Measurements from ENCODE around the gene CERCAM.

The CERCAM gene

DNA sequence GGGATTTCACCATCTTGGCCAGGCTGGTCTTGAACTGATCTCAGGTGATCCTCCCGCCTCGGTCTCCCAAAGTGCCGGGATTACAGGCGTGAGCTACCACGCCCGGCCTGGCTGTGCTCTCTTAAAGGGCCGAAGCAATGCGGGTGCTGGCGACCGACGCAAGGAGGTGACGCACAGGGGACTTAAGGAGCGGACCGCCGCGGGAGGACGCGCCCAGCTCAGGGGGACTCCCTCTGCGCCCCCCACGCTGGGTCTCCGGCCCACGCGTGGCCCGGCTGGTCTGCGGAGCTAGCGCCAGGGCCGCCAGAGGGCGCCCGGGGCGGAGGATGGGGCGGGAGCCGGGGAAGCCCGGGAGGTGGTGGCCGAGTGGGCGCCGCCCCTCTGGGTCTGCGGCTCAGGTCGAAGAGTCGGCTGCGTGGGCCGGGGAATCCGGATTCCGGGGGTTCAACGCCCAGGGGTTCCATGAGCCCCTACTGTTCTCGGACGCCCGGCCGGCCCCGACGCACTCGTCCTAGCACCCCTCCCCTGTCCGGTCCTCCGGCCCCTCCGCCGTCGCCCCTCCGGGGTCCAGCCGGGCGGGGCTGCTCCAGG, 502 bp upstream of the CERCAM start (continued):
- TF ChIP-seq, protein P1, sequence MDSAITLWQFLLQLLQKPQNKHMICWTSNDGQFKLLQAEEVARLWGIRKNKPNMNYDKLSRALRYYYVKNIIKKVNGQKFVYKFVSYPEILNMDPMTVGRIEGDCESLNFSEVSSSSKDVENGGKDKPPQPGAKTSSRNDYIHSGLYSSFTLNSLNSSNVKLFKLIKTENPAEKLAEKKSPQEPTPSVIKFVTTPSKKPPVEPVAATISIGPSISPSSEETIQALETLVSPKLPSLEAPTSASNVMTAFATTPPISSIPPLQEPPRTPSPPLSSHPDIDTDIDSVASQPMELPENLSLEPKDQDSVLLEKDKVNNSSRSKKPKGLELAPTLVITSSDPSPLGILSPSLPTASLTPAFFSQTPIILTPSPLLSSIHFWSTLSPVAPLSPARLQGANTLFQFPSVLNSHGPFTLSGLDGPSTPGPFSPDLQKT (IDR thresholded peaks at IDR 0.05; ENCODE audit: borderline replicate concordance, low read depth, low read length) = no peak
- peak; percentile 75 for TF ChIP-seq KLF1 (tag by site-specific recombination; IDR thresholded peaks at IDR 0.05)
- TF ChIP-seq ZNF174 (tag by site-specific recombination; IDR thresholded peaks at IDR 0.05) = no peak
- TF ChIP-seq ZNF791 (tag by site-specific recombination; IDR thresholded peaks at IDR 0.05) = no peak
- TF ChIP-seq, protein P2, sequence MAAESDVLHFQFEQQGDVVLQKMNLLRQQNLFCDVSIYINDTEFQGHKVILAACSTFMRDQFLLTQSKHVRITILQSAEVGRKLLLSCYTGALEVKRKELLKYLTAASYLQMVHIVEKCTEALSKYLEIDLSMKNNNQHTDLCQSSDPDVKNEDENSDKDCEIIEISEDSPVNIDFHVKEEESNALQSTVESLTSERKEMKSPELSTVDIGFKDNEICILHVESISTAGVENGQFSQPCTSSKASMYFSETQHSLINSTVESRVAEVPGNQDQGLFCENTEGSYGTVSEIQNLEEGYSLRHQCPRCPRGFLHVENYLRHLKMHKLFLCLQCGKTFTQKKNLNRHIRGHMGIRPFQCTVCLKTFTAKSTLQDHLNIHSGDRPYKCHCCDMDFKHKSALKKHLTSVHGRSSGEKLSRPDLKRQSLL (tag by site-specific recombination; IDR thresholded peaks at IDR 0.05) = no peak
- TF ChIP-seq ZNF473 (tag by site-specific recombination; IDR thresholded peaks at IDR 0.05) = no peak
- TF ChIP-seq ZNF670 (tag by site-specific recombination; IDR thresholded peaks at IDR 0.05; ENCODE audit: low read depth) = no peak
- TF ChIP-seq, protein P3, sequence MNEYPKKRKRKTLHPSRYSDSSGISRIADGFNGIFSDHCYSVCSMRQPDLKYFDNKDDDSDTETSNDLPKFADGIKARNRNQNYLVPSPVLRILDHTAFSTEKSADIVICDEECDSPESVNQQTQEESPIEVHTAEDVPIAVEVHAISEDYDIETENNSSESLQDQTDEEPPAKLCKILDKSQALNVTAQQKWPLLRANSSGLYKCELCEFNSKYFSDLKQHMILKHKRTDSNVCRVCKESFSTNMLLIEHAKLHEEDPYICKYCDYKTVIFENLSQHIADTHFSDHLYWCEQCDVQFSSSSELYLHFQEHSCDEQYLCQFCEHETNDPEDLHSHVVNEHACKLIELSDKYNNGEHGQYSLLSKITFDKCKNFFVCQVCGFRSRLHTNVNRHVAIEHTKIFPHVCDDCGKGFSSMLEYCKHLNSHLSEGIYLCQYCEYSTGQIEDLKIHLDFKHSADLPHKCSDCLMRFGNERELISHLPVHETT (tag by site-specific recombination; IDR thresholded peaks at IDR 0.05) = 0 out of 2 replicates have a peak, but pooled peaks have one; percentile 17
- TF ChIP-seq ZFP37 (tag by site-specific recombination; IDR thresholded peaks at IDR 0.05) = no peak
- TF ChIP-seq SCRT2 (tag by site-specific recombination; IDR thresholded peaks at IDR 0.05) = no peak
- TF ChIP-seq ZNF768 (tag by site-specific recombination; IDR thresholded peaks at IDR 0.05) = no peak
- TF ChIP-seq, protein P4, sequence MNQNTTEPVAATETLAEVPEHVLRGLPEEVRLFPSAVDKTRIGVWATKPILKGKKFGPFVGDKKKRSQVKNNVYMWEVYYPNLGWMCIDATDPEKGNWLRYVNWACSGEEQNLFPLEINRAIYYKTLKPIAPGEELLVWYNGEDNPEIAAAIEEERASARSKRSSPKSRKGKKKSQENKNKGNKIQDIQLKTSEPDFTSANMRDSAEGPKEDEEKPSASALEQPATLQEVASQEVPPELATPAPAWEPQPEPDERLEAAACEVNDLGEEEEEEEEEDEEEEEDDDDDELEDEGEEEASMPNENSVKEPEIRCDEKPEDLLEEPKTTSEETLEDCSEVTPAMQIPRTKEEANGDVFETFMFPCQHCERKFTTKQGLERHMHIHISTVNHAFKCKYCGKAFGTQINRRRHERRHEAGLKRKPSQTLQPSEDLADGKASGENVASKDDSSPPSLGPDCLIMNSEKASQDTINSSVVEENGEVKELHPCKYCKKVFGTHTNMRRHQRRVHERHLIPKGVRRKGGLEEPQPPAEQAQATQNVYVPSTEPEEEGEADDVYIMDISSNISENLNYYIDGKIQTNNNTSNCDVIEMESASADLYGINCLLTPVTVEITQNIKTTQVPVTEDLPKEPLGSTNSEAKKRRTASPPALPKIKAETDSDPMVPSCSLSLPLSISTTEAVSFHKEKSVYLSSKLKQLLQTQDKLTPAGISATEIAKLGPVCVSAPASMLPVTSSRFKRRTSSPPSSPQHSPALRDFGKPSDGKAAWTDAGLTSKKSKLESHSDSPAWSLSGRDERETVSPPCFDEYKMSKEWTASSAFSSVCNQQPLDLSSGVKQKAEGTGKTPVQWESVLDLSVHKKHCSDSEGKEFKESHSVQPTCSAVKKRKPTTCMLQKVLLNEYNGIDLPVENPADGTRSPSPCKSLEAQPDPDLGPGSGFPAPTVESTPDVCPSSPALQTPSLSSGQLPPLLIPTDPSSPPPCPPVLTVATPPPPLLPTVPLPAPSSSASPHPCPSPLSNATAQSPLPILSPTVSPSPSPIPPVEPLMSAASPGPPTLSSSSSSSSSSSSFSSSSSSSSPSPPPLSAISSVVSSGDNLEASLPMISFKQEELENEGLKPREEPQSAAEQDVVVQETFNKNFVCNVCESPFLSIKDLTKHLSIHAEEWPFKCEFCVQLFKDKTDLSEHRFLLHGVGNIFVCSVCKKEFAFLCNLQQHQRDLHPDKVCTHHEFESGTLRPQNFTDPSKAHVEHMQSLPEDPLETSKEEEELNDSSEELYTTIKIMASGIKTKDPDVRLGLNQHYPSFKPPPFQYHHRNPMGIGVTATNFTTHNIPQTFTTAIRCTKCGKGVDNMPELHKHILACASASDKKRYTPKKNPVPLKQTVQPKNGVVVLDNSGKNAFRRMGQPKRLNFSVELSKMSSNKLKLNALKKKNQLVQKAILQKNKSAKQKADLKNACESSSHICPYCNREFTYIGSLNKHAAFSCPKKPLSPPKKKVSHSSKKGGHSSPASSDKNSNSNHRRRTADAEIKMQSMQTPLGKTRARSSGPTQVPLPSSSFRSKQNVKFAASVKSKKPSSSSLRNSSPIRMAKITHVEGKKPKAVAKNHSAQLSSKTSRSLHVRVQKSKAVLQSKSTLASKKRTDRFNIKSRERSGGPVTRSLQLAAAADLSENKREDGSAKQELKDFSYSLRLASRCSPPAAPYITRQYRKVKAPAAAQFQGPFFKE (tag by site-specific recombination; IDR thresholded peaks at IDR 0.05; ENCODE audit: borderline replicate concordance) = no peak
- TF ChIP-seq ZNF626 (tag by site-specific recombination; IDR thresholded peaks at IDR 0.05) = no peak
- TF ChIP-seq, protein P5, sequence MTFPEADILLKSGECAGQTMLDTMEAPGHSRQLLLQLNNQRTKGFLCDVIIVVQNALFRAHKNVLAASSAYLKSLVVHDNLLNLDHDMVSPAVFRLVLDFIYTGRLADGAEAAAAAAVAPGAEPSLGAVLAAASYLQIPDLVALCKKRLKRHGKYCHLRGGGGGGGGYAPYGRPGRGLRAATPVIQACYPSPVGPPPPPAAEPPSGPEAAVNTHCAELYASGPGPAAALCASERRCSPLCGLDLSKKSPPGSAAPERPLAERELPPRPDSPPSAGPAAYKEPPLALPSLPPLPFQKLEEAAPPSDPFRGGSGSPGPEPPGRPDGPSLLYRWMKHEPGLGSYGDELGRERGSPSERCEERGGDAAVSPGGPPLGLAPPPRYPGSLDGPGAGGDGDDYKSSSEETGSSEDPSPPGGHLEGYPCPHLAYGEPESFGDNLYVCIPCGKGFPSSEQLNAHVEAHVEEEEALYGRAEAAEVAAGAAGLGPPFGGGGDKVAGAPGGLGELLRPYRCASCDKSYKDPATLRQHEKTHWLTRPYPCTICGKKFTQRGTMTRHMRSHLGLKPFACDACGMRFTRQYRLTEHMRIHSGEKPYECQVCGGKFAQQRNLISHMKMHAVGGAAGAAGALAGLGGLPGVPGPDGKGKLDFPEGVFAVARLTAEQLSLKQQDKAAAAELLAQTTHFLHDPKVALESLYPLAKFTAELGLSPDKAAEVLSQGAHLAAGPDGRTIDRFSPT (tag by site-specific recombination; IDR thresholded peaks at IDR 0.05) = no peak
- TF ChIP-seq, protein P6, sequence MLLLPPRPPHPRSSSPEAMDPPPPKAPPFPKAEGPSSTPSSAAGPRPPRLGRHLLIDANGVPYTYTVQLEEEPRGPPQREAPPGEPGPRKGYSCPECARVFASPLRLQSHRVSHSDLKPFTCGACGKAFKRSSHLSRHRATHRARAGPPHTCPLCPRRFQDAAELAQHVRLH (tag by site-specific recombination; IDR thresholded peaks at IDR 0.05) = no peak
- TF ChIP-seq ZFP69B (tag by site-specific recombination; IDR thresholded peaks at IDR 0.05) = 0 out of 2 replicates have a peak, but pooled peaks have one; percentile 65
- TF ChIP-seq ZNF621 (tag by site-specific recombination; IDR thresholded peaks at IDR 0.05) = no peak
- TF ChIP-seq OVOL3 (tag by site-specific recombination; IDR thresholded peaks at IDR 0.05) = no peak
- no peak for TF ChIP-seq GLI2 (tag by site-specific recombination; IDR thresholded peaks at IDR 0.05; ENCODE audit: borderline replicate concordance, low read depth)
- TF ChIP-seq ZNF701 (tag by site-specific recombination; IDR thresholded peaks at IDR 0.05) = no peak
- TF ChIP-seq, protein P7, sequence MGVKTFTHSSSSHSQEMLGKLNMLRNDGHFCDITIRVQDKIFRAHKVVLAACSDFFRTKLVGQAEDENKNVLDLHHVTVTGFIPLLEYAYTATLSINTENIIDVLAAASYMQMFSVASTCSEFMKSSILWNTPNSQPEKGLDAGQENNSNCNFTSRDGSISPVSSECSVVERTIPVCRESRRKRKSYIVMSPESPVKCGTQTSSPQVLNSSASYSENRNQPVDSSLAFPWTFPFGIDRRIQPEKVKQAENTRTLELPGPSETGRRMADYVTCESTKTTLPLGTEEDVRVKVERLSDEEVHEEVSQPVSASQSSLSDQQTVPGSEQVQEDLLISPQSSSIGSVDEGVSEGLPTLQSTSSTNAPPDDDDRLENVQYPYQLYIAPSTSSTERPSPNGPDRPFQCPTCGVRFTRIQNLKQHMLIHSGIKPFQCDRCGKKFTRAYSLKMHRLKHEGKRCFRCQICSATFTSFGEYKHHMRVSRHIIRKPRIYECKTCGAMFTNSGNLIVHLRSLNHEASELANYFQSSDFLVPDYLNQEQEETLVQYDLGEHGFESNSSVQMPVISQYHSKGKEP (tag by site-specific recombination; IDR thresholded peaks at IDR 0.05) = no peak
- TF ChIP-seq BCL11A (tag by site-specific recombination; IDR thresholded peaks at IDR 0.05; ENCODE audit: low read depth) = peak; percentile 42; the same call in 1 of the 2 replicates
- no peak for TF ChIP-seq ZNF214 (tag by site-specific recombination; IDR thresholded peaks at IDR 0.05; ENCODE audit: borderline replicate concordance)
- TF ChIP-seq ZNF555 (tag by site-specific recombination; conservative IDR thresholded peaks at IDR 0.05) = no peak
- TF ChIP-seq SETDB1 (IDR thresholded peaks at IDR 0.05; ENCODE audit: insufficient read length, low read length) = no peak
- TF ChIP-seq ZNF426 (tag by site-specific recombination; IDR thresholded peaks at IDR 0.05) = no peak

All from HEK293 (cell line).